HepG2 (cell line): ENCODE results near the gene CCDC7. TPM values are rescaled to one million over a fixed set of nuclear protein-coding genes. Genes with fewer than 3 reads are reported as not detected.

Experiments used
- ATAC-seq: fragments of 200-7000 bp; cut with Tn5 transposase; 3 replicates; pipeline ENCODE4 v1.9.1; 2020; ENCODE audit warnings: mild to moderate bottlenecking, moderate library complexity
- BruUV-seq: library from RNA; stranded (reverse); fragments of 400-500 nt; replicated peaks from 2 replicates; lab custom pipeline; 2021; lab: Mats Ljungman, UMichigan
- CTCF ChIA-PET: fragments of 300-600 bp; formaldehyde crosslinking; extraction: SDS; loops from one replicate; lab custom pipeline; 2021; ENCODE audit warnings: low total read pairs, inconsistent platforms, low intra/inter-chr PET ratio; lab: Yijun Ruan, JAX
- POLR2A ChIA-PET: fragments of 350-600 bp; sonication (Branson Sonifier 250); formaldehyde crosslinking; loops from one replicate; lab custom pipeline; 2020; ENCODE audit warnings: antibody characterized with exemption, inconsistent platforms; lab: Yijun Ruan, JAX
- DNase-seq: peaks from one replicate; pipeline ENCODE4 v3.0.0-alpha.2; 2015; ENCODE audit warnings: low spot score
- FAIRE-seq: peaks from 3 replicates; lab custom pipeline; 2011; peaks lifted over from hg19 to GRCh38; lab: Jason Lieb, UNC
- H2AFZ ChIP-seq: one replicate; pipeline ENCODE4 v1.6.1; 2011; ENCODE audit warnings: low read length, inconsistent platforms
- H3K27ac ChIP-seq: fragments of 300-600 bp; 3 replicates; pipeline ENCODE4 v1.8.0; 2011; ENCODE audit warnings: mixed run types, mild to moderate bottlenecking, mixed read lengths, low read length, inconsistent platforms; ENCODE audit not compliant: insufficient read depth; ENCODE audit errors: extremely low read length
- H3K27me3 ChIP-seq, 2 experiments: fragments of 200-600 bp in 1 of 2; 2 replicates in 1 of 2; 3 replicates in 1 of 2; pipeline versions ENCODE4 v1.6.0 to v1.8.0; 2011; ENCODE audit warnings: low read length in 2 of 2, mild to moderate bottlenecking in 2 of 2, moderate library complexity in 2 of 2, inconsistent platforms in 1 of 2; ENCODE audit not compliant: insufficient read depth in 2 of 2, control insufficient read depth in 1 of 2
- H3K36me3 ChIP-seq, 2 experiments: fragments of 200-600 bp in 1 of 2; replicated peaks in 1 of 2; 2 replicates in 1 of 2; 3 replicates in 1 of 2; pipeline versions ENCODE4 v1.5.1 to v1.8.0; 2011; ENCODE audit warnings: low read length in 2 of 2, inconsistent platforms in 1 of 2; ENCODE audit not compliant: insufficient read depth in 2 of 2, control insufficient read depth in 1 of 2
- H3K4me1 ChIP-seq: 2 replicates; pipeline ENCODE4 v1.5.1; 2012; ENCODE audit warnings: low read length, inconsistent platforms; ENCODE audit not compliant: insufficient read depth
- H3K4me2 ChIP-seq: 2 replicates; pipeline ENCODE4 v1.6.0; 2011; ENCODE audit warnings: low read depth, low read length, inconsistent platforms
- H3K4me3 ChIP-seq, 3 experiments: fragments of 200-600 bp in 1 of 3; sonication (generic), shearing (Covaris generic) in 1 of 3; replicated peaks in 1 of 3; 2 replicates each; pipeline ENCODE4 v1.5.1; 2011 to 2016; ENCODE audit warnings: low read length in 3 of 3, inconsistent platforms in 2 of 3, low read depth in 2 of 3, mild to moderate bottlenecking in 2 of 3, control low read depth in 1 of 3, mixed read lengths in 1 of 3; ENCODE audit not compliant: insufficient read depth in 1 of 3
- H3K79me2 ChIP-seq: one replicate; pipeline ENCODE4 v1.6.1; 2011; ENCODE audit warnings: low read length, inconsistent platforms; ENCODE audit not compliant: insufficient read depth
- H3K9ac ChIP-seq: 2 replicates; pipeline ENCODE4 v1.6.0; 2011; ENCODE audit warnings: mild to moderate bottlenecking, low read depth, low read length, inconsistent platforms; ENCODE audit not compliant: insufficient read depth
- H3K9me3 ChIP-seq: 2 replicates; pipeline ENCODE4 v1.5.1; 2012; ENCODE audit warnings: mild to moderate bottlenecking, low read length
- H4K20me1 ChIP-seq: 2 replicates; pipeline ENCODE4 v1.6.0; 2011; ENCODE audit warnings: inconsistent platforms, mild to moderate bottlenecking, low read length, moderate library complexity; ENCODE audit not compliant: insufficient read depth
- CREB1 ChIP-seq, 2 experiments: fragments of 450-650 bp in 1 of 2; IDR thresholded peaks; 2 replicates each; pipeline ENCODE4 v1.6.1; 2016 to 2017; ENCODE audit warnings: control low read depth in 1 of 2, mild to moderate bottlenecking in 1 of 2, missing compliant biosample characterization in 1 of 2, missing genetic modification characterization in 1 of 2
- ESRRA ChIP-seq: sonication (generic); formaldehyde crosslinking; IDR thresholded peaks from 2 replicates; pipeline ENCODE4 v1.5.1; 2020; ENCODE audit warnings: mild to moderate bottlenecking, low read depth, missing genetic modification reagents
- HMG20B ChIP-seq: conservative IDR thresholded peaks from 2 replicates; pipeline ENCODE4 v1.6.1; 2016; ENCODE audit warnings: missing genetic modification reagents, missing compliant biosample characterization
- KMT2B ChIP-seq: IDR thresholded peaks from 2 replicates; pipeline ENCODE4 v1.6.1; 2016; ENCODE audit warnings: missing genetic modification reagents, missing compliant biosample characterization
- ZNF235 ChIP-seq: sonication (generic); formaldehyde crosslinking; IDR thresholded peaks from 2 replicates; pipeline ENCODE4 v1.8.1; 2023; ENCODE audit warnings: mild to moderate bottlenecking, missing genetic modification reagents, borderline replicate concordance
- WGBS: methylation state at CpG from one replicate; pipeline ENCODE4 v1.1.6; 2017; ENCODE audit warnings: low lambda C conversion rate; 5-methylcytosine and 5-hydroxymethylcytosine counted together
- in situ Hi-C: cut with HindIII; loops from 2 replicates; pipeline ENCODE4 v1.10.0; 2017; ENCODE audit warnings: low pct_unique_long_range_greater_than_20kb; ENCODE audit not compliant: extremely low pct_ligation_motif_present
- intact Hi-C: fragments of 100-400 bp; cut with micrococcal nuclease; formaldehyde crosslinking; loops from one replicate; pipeline ENCODE4 v1.10.0; 2022; ENCODE audit not compliant: unreplicated experiment
- polyA plus RNA-seq, 8 experiments: library from polyadenylated mRNA; depleted of rRNA in 3 of 8; stranded (reverse) in 7 of 8; unstranded in 1 of 8; fragments of >200 nt; fragmentation: Illumina TruSeq in 4 of 8; extraction: Trizol in 4 of 8; gene quantifications; 2 replicates each; pipeline versions ENCODE4 v1.2.1 to v1.2.3, GENCODE V29; 2011 to 2016; ENCODE audit warnings: low read depth in 4 of 8, missing spikeins in 1 of 8, mixed read lengths in 1 of 8; ENCODE audit not compliant: insufficient read depth in 1 of 8
- total RNA-seq, 5 experiments: library from RNA; depleted of rRNA; stranded (reverse); fragments of >200 nt; fragmentation: Illumina TruSeq; extraction: Trizol; gene quantifications; 2 replicates each; pipeline ENCODE4 v1.2.3, GENCODE V29; 2016; ENCODE audit warnings: low read depth in 1 of 5
- TF ChIP-seq, protein P1 (sequence below): sonication (generic); formaldehyde crosslinking; IDR thresholded peaks from 2 replicates; pipeline ENCODE4 v1.4.0; 2020; ENCODE audit warnings: missing genetic modification reagents, borderline replicate concordance
- TF ChIP-seq, protein P2 (sequence below): sonication (generic); formaldehyde crosslinking; IDR thresholded peaks from 2 replicates; pipeline ENCODE4 v1.8.0; 2022; ENCODE audit warnings: mild to moderate bottlenecking, missing genetic modification reagents; ENCODE audit not compliant: insufficient replicate concordance

Gene CCDC7
- total and polyA plus RNA-seq, 2 of the 13 experiments (the other 11 are each of a cell fraction or from before 2014, with no cell fraction given) = 0.40 to 1.8 TPM

DNA sequence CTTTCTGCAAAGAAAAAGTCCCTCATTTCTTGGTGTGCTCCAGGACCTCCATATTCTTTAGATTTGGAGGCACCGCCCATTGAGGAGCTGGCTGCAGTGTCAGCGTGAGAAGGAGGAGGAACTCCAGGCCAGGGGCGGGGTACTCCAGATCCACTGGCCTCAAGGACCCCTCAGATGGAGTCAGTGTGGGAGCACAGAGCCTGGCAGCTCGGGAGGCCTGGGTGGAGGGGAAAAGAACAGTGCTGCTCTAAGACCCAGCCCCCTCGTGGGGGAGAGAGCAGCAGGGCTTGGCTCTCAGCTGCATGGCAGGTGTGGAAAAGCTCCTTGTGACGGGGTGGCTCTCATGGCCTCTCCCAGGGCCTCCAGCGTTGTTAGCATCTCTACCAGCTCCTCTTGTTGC is 441.5 kb downstream of the CCDC7 start:
- no TSS peak for BruUV-seq
- ATAC-seq (peak; percentile 34; the same call in 2 of the 3 replicates), DNase-seq (no peak), FAIRE-seq (no peak)
- no peaks in the 10 kb centered on the region for H3K36me3 ChIP-seq
- ChIA-PET POLR2A (no interaction called here), CTCF (no interaction called here)
- no peak overlapping the region for H3K27ac ChIP-seq
- no peak overlapping the region for H3K4me2 ChIP-seq
- 65% methylated on average over 4 of the region's 7 CpGs for WGBS
- in situ Hi-C loops (no loop called here), intact Hi-C loops (no loop called here)
- TF ChIP-seq ZNF235 (no peak), HMG20B (CRISPR knock-in tag) (no peak), ESRRA (CRISPR knock-in tag) (no peak), CREB1 (IDR thresholded peaks at IDR 0.05) (no peak), CREB1 (CRISPR knock-in tag; IDR thresholded peaks at IDR 0.05) (no peak), KMT2B (CRISPR knock-in tag) (no peak)
- TF ChIP-seq, protein P1, sequence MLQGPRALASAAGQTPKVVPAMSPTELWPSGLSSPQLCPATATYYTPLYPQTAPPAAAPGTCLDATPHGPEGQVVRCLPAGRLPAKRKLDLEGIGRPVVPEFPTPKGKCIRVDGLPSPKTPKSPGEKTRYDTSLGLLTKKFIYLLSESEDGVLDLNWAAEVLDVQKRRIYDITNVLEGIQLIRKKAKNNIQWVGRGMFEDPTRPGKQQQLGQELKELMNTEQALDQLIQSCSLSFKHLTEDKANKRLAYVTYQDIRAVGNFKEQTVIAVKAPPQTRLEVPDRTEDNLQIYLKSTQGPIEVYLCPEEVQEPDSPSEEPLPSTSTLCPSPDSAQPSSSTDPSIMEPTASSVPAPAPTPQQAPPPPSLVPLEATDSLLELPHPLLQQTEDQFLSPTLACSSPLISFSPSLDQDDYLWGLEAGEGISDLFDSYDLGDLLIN = no peak
- TF ChIP-seq, protein P2, sequence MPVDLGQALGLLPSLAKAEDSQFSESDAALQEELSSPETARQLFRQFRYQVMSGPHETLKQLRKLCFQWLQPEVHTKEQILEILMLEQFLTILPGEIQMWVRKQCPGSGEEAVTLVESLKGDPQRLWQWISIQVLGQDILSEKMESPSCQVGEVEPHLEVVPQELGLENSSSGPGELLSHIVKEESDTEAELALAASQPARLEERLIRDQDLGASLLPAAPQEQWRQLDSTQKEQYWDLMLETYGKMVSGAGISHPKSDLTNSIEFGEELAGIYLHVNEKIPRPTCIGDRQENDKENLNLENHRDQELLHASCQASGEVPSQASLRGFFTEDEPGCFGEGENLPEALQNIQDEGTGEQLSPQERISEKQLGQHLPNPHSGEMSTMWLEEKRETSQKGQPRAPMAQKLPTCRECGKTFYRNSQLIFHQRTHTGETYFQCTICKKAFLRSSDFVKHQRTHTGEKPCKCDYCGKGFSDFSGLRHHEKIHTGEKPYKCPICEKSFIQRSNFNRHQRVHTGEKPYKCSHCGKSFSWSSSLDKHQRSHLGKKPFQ (CRISPR knock-in tag) = no peak
- no peak overlapping the region for H3K9ac ChIP-seq
- no peak overlapping the region for H2AFZ ChIP-seq
- H3K9me3 ChIP-seq = no peaks in the 10 kb centered on the region
- H3K4me3 ChIP-seq = no peak overlapping the region
- no peaks in the 10 kb centered on the region for H3K4me1 ChIP-seq
- no peaks in the 10 kb centered on the region for H4K20me1 ChIP-seq
- no peaks in the 10 kb centered on the region; a peak in 1 of 5 replicates for H3K27me3 ChIP-seq
- no peaks in the 10 kb centered on the region for H3K79me2 ChIP-seq
